Heart right ventricle (tissue), 16 donors: ENCODE results near the gene CDH23. TPM values are rescaled to one million over a fixed set of nuclear protein-coding genes. Genes with fewer than 3 reads are reported as not detected.

Source experiments
- ATAC-seq, 8 donors: fragments of 200-7000 bp; cut with Tn5 transposase; one replicate each; pipeline ENCODE4 v1.9.1; 2020; ENCODE audit warnings: mild to moderate bottlenecking in 8 of 8, moderate library complexity in 8 of 8, moderate number of reproducible peaks in 1 of 8
- DNase-seq, 2 donors: peaks; one replicate each; pipeline ENCODE4 v3.0.0-alpha.2; 2020
- H3K27ac ChIP-seq, 10 donors: fragments of 200-600 bp; sonication (generic) in 2 of 10; one replicate each; pipeline versions ENCODE4 v1.5.0 to v1.8.0; 2020 to 2022; ENCODE audit warnings: mild to moderate bottlenecking in 3 of 10
- H3K27me3 ChIP-seq, 7 donors: fragments of 200-600 bp; one replicate each; pipeline ENCODE4 v1.8.0; 2021 to 2022; ENCODE audit warnings: mild to moderate bottlenecking in 2 of 7
- H3K36me3 ChIP-seq, 9 donors: fragments of 200-600 bp; sonication (generic) in 1 of 9; one replicate each; pipeline versions ENCODE4 v1.5.0 to v1.8.0; 2020 to 2022; ENCODE audit warnings: mild to moderate bottlenecking in 2 of 9
- H3K4me1 ChIP-seq, 9 donors: fragments of 200-600 bp; sonication (generic) in 1 of 9; one replicate each; pipeline versions ENCODE4 v1.5.0 to v1.8.0; 2020 to 2022; ENCODE audit warnings: mild to moderate bottlenecking in 4 of 9
- H3K4me3 ChIP-seq, 10 donors: fragments of 200-600 bp; sonication (generic) in 2 of 10; one replicate each; pipeline versions ENCODE4 v1.5.0 to v1.8.0; 2020 to 2022; ENCODE audit warnings: mild to moderate bottlenecking in 7 of 10, moderate library complexity in 2 of 10
- H3K9me3 ChIP-seq, 11 donors: fragments of 200-600 bp in 10 of 11; sonication (generic) in 2 of 11; one replicate each; pipeline versions ENCODE4 v1.5.0 to v1.8.0; 2013 to 2022; ENCODE audit warnings: mild to moderate bottlenecking in 2 of 11, control low read depth in 1 of 11, moderate library complexity in 1 of 11
- CTCF ChIP-seq, 9 donors: fragments of 200-600 bp; sonication (generic) in 2 of 9; IDR thresholded peaks; one replicate each; pipeline versions ENCODE4 v1.5.0 to v1.8.0; 2021 to 2022; ENCODE audit warnings: antibody characterized with exemption in 9 of 9, mild to moderate bottlenecking in 5 of 9, moderate library complexity in 1 of 9
- WGBS, 2 donors: extraction: QIAGEN DNeasy Blood & Tissue Kit; methylation state at CpG; one replicate each; pipeline ENCODE4 v1.1.7; 2013; ENCODE audit warnings: inconsistent platforms in 1 of 2; 5-methylcytosine and 5-hydroxymethylcytosine counted together
- intact Hi-C, 10 donors: fragments of 100-400 bp; cut with DNase I; formaldehyde crosslinking; loops; one replicate each; pipeline versions ENCODE4 v1.11.1 to v1.14.2; 2022
- polyA plus RNA-seq, 2 donors: library from polyadenylated mRNA; stranded (reverse); fragments of 200-250 nt; gene quantifications; one replicate each; pipeline ENCODE4 v1.2.3, GENCODE V29; 2013
- total RNA-seq, 10 donors: library from RNA; stranded (reverse); fragmentation: NEBNext Ultra II Directional in 3 of 10; extraction: Animal tissue kit (Norgen Biotek cat#: 25700) in 3 of 10; gene quantifications; one replicate each; pipeline versions ENCODE4 v1.2.1 to v1.2.4, GENCODE V29; 2021 to 2023
- donor health status: Arrhythmogenic right ventricular cardiomyopathy.
- donor health status: ischemic (EF 13 %, LVEDD 7.1; RV severe dilation, severe dysfunction).
- donor health status: healthy with polysubstance abuse.
- donor health status: DM: no; HTN: yes; CAD: no.
- donor health status: DM: no; HTN: no; CAD: no.
- donor health status: ischemic (EF 25% LVEDD 6.9; RV normal size, moderate dysfunction).
- donor health status: ischemic (EF 25% LVEDD 5.7; RV mildly dilated, moderate dysfunction).
- donor health status: healthy.
- donor health status: DM: yes; HTN: yes; CAD: no.
- donor health status: Ischemic cardiomyopathy.
- donor health status: ischemic (EF 35%, LVEDD 5.7; RV mildly dilated, moderate dysfunction).
- donor health status: nonischemic (EF 11% LVEDD 7.7; RV severe dilation, severe dysfunction).
- donor health status: DM: yes; HTN: yes; CAD: no.
- donor health status: PGD.
- donor health status: ischemic (EF 29% LVEDD 5.4; RV normal size, mild dysfunction).
- donor health status: nonischemic (EF 23%, LVEDD 6.1; RV moderate dilation, normal function).

CDH23 gene
- total and polyA plus RNA-seq, 12 donors = 1.1 to 7.7 (median 4.6) TPM

GRCh38 chr10:71722849-71723248 is 326.1 kb downstream of the CDH23 start:
- Histone ChIP-seq H3K4me3 (no peak overlapping the region), H3K27me3 (no peaks in the 10 kb centered on the region), H3K27ac (no peak overlapping the region), H3K9me3 (no peaks in the 10 kb centered on the region), H3K36me3 (no peaks in the 10 kb centered on the region), H3K4me1 (peaks cover 15 to 47% (median 42%) of the 10 kb centered on the region in 9 donors)
- intact Hi-C loops = no loop called here
- ATAC-seq (no peak), DNase-seq (no peak)
- WGBS, 2 donors = 85 to 91% methylated on average over 1 of the region's 1 CpG
- TF ChIP-seq CTCF (IDR thresholded peaks at IDR 0.05) = no peak

- Histone ChIP-seq H3K4me3 (no peak overlapping the region), H3K36me3 (no peaks in the 10 kb centered on the region), H3K27me3 (no peaks in the 10 kb centered on the region), H3K27ac (no peak overlapping the region), H3K4me1 (peaks cover 13 to 47% (median 42%) of the 10 kb centered on the region in 9 donors), H3K9me3 (no peaks in the 10 kb centered on the region)
- no peak for TF ChIP-seq CTCF (IDR thresholded peaks at IDR 0.05)
- intact Hi-C loops = no loop called here
- DNase-seq = no peak
- 94 to 97% methylated on average over 11 of the region's 11 CpGs for WGBS, 2 donors
- ATAC-seq = no peak
Observed at GRCh38 chr10:71723311-71723710, 326.6 kb downstream of the CDH23 start.

GRCh38 chr10:71724539-71724938 is 327.8 kb downstream of the CDH23 start:
- TF ChIP-seq CTCF (IDR thresholded peaks at IDR 0.05) = no peak
- DNase-seq = no peak
- no peak for ATAC-seq
- H3K4me1 ChIP-seq = peaks cover 13 to 47% (median 44%) of the 10 kb centered on the region in 9 donors
- H3K27ac ChIP-seq = peak overlapping the region in 1 of 10 donors; percentile 93
- no peaks in the 10 kb centered on the region for H3K36me3 ChIP-seq
- 95 to 96% methylated on average over 6 of the region's 6 CpGs for WGBS, 2 donors
- intact Hi-C loops = no loop called here
- H3K4me3 ChIP-seq = no peak overlapping the region
- H3K9me3 ChIP-seq = no peaks in the 10 kb centered on the region
- H3K27me3 ChIP-seq = no peaks in the 10 kb centered on the region

GRCh38 chr10:71725249-71725648 is 328.5 kb downstream of the CDH23 start:
- DNase-seq = no peak
- intact Hi-C loops = loop anchor here in 6 of 10 donors (5.0 kb wide), 1 partner anchor 47 kb away; the partner anchor contains the start of gene VSIR (in 6 of the 6)
- H3K27me3 ChIP-seq = no peaks in the 10 kb centered on the region
- ATAC-seq = no peak
- peak overlapping the region in 1 of 10 donors; percentile 93 for H3K27ac ChIP-seq
- H3K36me3 ChIP-seq = no peaks in the 10 kb centered on the region
- H3K4me3 ChIP-seq = no peak overlapping the region
- no peak for TF ChIP-seq CTCF (IDR thresholded peaks at IDR 0.05)
- H3K4me1 ChIP-seq = peaks cover 13 to 50% (median 44%) of the 10 kb centered on the region in 9 donors
- WGBS, 2 donors = 95% methylated on average over 14 of the region's 14 CpGs
- no peaks in the 10 kb centered on the region for H3K9me3 ChIP-seq
